Measurements from ENCODE around the gene DRAP1.
"Not testable (repeated sequence)": the region's sequence is repeated elsewhere in the genome, so short reads cannot be mapped to it uniquely, and the experiment has no call there.

DRAP1 gene

DNA sequence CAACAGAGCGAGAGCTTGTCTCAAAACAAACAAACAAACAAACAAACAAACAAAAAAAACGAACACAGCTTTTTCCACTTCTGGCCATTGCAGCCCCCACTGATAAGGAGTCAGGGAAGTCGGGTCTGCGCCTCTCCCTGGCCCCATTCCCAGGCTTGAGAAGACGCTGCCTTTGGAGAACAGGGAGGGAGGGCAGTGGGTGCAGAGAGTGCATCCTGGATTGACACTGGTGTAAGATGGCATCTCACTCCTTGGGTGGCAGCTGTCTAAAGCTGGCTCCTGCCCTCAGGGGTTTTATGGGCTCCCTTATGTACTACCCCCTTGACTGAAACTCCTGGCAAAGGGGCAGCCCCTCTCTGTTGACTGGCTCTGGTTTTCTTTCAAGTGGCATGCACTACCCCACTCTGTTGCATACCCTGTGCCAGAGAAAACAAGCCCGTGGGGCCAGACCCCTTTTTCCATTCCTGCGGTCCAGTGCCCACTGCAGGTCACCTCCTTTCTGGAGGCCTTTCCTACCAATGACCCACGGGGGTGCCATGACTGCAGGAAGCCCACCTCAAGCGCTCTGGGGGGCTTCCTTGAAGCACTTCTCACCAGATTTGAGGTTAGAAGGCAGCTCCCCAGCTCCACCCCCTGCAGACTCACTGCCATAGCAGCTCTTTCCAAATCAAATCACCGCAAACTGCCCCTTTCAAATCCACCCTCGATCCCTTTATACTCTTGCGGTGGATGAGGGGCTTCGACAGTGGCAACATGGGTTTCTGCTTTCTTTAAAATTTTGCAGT, 12.7 kb downstream of the DRAP1 start:
- no peak for DNase-seq (ENCODE audit: low read depth, low spot score)

DNA sequence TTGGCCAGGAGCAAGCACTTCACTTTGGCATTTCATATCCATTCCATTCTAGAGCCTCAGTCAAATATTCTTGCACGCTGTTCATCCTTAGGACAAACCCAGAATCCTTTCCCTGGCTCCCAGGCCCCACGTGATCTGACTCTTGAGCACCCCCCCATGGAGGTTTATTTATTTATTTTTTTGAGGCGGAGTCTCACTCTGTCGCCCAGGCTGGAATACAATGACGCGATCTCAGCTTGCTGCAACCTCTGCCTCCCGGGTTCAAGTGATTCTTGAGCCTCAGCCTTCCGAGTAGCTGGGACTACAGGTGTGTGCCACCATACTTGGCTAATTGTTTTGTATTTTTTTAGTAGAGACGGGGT, 13.3 kb downstream of the DRAP1 start:
- no peak for DNase-seq (ENCODE audit: low read depth, low spot score)

DNA sequence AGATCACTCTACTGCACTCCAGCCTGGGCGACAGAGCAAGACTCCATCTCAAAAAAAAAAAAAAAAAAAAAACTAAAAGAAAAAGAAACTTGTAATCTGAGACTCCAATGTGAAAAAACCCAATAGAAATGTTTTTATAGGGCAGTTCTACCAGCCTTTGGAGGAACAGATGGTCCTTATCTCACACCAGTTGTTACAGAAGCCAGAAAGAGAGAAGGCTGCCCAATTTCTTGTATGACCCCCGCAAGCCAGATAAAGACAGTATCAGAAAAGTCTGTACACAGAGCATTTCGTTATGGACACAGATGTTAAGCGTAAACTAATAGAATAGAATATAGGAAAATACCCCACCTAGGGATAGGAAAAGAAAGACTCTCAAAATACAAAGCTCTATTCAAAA, 14.8 kb downstream of the DRAP1 start:
- DNase-seq (ENCODE audit: low read depth, low spot score): no peak

DNA sequence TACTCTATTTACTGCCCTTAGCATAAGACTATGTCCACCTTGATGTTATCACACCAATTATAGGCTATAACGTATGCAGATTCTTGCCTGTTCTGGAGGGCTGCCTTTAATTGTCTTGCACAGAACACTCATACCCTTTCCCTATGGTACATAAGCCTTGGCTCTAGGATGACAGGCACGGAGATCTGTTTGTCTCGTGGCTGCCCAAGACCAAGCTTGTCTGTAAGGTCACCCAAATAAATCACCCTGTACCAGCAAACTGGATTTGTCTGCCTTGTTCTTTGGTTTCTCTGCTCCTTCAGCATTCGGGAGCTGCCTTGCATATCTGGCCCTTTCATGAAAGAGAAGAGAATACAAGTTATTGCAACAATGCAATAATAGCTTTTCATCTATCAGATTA, 18.5 kb downstream of the DRAP1 start:
- no peak for DNase-seq (ENCODE audit: low read depth, low spot score)

DNA sequence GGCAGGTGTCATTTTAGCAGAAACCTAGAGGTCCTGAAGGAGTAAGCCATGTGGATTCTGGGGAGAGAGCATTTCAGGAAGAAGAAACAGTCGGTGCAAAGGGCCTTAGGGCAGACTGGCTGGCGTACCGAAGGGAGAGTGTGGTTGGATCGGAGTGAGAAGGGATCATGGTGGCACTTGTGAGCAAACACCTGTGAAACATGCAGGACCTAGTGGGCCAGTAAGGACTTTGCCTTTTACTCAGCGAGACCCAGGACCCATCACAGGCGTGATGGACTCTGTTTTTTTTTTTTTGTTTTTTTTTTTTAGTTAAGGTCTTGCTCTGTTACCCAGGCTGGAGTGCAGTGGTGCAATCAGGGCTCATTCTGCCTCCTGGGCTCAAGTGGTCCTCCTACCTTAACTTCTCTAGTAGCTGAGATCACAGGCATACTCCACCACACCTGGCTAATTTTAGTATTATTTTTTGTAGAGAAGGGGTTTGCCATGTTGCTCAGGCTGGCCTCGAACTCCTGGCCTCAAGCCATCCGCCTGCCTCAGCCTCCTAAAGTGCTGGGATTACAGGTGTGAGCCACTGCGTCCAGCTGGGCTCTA, 22.6 kb downstream of the DRAP1 start:
- DNase-seq (ENCODE audit: low read depth, low spot score): no peak

- no peak for DNase-seq (ENCODE audit: low read depth, low spot score)
Measured at GRCh38 chr11:65942531-65942930, 23.3 kb downstream of the DRAP1 start.

DNA sequence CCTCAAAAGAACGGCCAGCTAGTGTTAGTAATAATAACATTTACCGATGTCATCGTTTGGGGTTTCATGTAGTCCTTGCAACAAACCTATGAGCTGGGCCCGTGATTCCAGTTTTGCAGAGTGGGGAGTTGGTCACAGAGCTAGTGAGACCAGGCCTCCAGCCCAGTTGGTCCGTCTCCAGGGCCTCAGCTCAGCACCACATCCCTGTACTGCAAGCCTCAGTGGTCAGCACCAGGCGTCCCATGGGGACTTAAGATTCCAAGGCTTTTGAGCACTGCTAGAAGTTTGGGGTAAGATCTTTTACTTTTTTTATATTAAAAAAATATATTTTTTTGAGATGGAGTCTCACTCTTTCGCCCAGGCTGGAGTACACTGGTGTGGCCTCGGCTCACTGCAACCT, 25.0 kb downstream of the DRAP1 start:
- no peak for DNase-seq (ENCODE audit: low read depth, low spot score)

DNA sequence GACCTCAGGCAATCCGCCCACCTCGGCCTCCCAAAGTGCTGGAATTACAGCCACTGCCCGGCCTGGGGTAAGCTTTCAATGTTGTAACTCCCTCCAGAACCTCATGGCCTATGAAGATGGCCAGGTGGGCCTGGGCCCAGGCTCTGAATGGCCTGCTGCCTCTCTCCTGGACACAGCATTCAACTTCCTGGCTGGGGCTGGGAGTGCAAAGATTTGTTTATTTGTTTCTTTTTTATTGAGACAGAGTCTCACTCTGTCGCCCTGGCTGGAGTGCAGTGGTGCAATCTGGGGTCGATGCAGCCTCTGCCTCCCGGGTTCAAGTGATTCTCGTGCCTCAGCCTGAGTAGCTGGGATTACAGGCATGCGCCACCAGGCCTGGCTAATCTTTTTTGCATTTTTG, 25.5 kb downstream of the DRAP1 start:
- DNase-seq (ENCODE audit: low read depth, low spot score): no peak

DNA sequence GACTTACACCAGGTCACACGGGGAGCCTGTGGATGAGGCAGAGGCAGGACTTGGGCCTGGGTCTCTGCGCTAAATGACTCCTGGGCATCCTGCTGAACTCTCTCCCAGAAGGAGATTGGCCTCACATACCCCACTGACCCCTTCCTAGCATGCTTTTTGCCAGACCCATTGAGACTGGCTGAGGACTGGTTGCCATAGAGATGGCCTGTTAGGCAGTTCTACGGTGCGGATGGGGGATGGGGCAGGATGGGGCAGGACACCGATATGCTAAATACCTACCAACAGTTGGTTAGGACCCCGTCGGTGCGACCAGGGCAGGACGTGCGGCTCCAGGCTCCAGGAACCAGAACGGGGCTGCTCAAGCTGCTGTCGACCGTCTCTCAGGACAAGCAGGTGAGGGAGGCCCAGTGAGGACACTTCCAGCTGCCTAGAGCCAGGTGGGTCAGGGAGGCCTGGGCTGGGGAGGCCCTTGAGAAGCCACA, 26.2 kb downstream of the DRAP1 start, which contains the start of gene TSGA10IP:
Gene TSGA10IP (plus strand): TSS at position 51 of the 482 bp plus-strand sequence. CDS start 196 bp downstream, at position 247.
- peak; percentile 63 for DNase-seq (ENCODE audit: low read depth, low spot score)

DNA sequence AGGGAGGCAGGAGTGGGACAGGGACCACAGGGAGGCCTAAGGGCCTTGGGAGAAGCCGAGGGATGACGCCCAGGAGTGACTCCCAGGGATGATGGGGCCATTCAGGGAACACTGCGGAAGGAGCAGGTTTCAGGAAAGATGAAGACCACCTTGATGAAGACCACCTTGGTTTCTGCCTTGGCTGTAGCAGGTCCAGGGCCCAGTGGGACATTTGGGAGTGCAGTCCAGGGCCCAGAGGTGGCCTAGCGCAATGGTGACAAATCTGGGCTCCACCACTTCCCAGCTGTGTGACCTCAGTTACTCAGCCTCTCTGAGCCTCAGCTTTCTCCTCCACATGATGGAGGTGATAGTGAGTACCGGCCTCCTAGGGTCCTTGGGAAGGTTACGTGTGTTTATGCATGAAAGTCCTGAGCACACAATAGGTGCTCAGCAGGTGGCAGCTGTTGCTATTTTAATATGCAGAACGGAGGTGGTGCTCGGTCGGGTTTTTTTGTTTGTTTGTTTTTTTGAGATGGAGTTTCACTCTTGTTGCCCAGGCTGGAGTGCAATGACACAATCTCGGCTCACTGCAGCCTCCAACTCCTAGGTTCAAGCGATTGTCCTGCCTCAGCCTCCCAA, 26.8 kb downstream of the DRAP1 start:
- DNase-seq (ENCODE audit: low read depth, low spot score): no peak

- no peak for DNase-seq (ENCODE audit: low read depth, low spot score)
Measured at GRCh38 chr11:65946655-65947054, 27.4 kb downstream of the DRAP1 start.

DNA sequence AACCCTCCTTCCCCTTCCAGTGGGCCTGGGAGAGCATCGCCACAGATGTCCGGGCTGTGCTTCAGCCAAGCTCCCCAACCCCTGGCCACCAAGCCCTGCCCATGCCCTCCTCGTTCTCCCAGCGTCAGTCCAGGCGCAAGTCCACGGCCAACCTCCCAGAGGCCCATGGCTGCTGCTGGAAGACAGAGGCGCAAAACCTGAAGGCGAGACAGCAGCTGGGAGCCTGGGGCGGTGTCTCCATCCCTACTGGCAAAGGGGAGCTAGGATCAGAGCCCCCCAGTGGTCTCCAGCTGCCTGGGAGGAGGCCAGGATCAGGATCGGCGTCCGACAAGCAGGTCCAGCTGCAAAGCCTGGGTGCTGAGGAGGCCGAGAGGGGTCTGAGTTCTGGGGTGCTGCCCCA, 27.9 kb downstream of the DRAP1 start:
- DNase-seq (ENCODE audit: low read depth, low spot score): no peak

- DNase-seq (ENCODE audit: low read depth, low spot score): no peak
Measured at GRCh38 chr11:65947603-65948125, 28.4 kb downstream of the DRAP1 start.

- DNase-seq (ENCODE audit: low read depth, low spot score): not testable (repeated sequence)
Measured at GRCh38 chr11:65950711-65951110, 31.5 kb downstream of the DRAP1 start.

DNA sequence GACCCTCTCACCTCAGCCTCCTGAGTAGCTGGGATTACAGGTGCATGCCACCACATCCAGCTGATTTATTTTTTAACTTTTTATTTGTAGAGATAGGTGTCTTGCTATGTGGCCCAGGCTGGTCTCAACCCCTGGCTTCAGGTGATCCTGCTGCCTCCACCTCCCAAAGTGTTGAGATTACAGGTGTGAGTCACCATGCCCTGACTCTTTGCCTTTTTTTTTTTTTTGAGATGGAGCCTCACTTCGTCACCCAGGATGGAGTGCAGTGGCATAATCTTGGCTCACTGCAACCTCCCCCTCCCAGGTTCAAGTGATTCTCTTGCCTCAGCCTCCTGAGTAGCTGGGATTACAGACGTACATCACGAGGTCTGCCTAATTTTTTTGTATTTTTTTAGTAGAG, 32.4 kb downstream of the DRAP1 start:
- not testable (repeated sequence) for DNase-seq (ENCODE audit: low read depth, low spot score)

DNA sequence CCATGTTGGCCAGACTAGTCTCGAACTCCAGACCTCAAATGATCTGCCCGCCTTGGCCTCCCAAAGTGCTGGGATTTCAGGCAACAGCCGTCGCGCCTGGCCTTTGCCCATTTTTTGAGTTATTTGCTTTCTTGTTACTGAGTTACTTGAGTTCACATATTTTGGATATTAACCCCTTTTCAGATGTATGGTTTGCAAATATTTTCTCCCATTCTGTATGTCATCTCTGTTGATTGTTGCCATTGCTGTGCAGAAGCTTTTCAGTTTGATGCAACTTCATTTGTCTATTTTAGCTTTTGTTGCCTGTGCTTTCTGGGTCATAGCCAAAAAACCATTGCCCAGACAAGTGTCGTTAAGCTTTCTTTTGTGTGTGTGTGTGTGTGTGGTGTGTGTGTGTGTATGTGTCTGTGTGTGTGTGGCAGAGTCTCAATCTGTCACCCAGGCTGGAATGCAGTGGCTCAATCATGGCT, 32.9 kb downstream of the DRAP1 start:
- DNase-seq (ENCODE audit: low read depth, low spot score): no peak

GRCh38 chr11:65953471-65953870, 34.2 kb downstream of the DRAP1 start:
- no peak for DNase-seq (ENCODE audit: low read depth, low spot score)

DNA sequence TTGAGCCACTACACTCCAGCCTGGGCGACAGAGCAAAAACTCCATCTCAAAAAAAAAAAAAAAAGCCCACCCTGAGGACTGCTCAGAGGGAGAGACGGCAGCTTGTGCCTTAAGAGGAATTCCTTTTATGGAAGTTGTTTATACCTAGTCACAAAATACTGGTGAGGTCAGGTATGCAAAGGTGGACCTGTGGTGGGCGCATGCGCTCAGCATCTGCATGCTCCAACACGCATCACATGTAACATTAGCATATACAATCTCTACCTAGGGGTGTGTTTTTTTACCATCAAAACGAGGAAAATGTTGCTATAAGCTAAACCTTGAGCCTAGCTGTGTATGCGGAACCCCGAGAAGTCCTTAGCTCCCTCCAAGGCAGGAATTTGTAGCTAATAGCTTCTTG, 35.5 kb downstream of the DRAP1 start:
- DNase-seq (ENCODE audit: low read depth, low spot score): no peak

DNA sequence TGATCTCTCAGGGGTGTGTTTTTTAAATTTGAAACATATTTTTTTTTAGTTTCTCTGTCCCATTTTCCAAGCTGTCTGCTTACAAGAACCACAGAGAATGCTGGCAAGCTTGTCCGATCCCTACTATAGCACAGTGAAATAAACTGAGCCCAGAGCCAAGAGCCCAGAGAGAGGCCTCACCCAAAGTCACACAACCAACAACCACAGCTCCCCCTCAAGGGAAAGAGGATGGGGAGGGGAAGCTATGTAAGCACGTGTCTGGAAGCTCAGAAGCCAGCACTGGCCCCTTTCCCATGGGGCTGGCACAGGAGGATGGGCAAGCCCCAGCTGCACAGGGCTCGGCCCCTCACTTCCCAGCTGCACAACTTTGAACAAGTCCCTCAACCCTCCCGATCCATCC, 39.1 kb downstream of the DRAP1 start:
- no peak for DNase-seq (ENCODE audit: low read depth, low spot score)

DNA sequence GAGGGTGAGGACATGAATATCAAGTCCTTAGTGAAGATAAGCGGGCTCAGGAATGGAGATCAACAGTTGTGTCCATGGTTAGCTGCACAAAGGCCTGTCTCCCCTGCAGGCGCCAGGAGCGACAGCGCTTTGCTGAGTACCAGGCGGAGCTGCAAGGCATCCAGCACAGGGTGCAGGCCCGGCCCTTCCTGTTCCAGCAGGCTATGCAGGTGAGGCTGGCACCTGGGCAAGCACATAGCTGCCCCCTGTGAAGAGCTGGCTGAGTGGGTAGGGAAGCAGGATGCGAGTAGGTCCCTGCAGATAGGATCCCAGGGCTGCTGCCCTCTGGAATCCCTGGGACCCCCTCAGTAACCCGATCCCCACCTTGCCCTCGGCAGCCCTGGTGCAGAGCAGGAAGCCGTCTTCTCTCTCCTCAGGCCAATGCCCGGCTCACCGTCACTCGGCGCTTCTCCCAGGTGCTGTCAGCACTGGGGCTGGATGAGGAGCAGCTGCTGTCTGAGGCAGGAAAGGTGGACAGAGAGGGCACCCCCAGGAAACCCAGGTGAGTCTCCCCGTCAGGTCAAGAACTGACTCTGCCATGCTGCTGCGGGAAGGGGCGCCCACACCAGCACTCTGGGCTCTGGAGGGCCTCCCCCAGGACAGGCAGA, 39.7 kb downstream of the DRAP1 start:
- no peak for DNase-seq (ENCODE audit: low read depth, low spot score)

DNA sequence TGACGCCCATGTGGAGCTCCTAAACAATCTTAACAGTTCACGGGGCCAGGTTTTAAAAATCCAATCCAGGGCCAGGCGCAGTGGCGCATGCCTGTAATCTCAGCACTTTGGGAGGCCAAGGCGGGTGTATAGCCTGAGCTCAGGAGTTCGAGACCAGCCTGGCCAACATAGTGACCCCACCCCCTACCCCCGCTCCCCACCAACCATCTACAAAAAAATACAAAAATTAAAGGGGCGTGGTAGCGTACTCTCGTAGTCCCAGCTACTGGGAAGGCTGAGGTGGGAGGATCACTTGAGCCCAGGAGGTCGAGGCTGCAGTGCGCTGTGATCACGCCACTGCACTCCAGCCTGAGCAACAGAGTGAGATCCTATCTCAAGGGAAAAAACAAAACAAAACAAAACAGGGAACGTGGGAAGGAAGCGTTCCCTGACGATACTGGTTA, 41.6 kb downstream of the DRAP1 start:
- DNase-seq (ENCODE audit: low read depth, low spot score): no peak

All from iPS DF 19.7 (cell line).